ENCODE results near the gene ATP5ME.

DNA sequence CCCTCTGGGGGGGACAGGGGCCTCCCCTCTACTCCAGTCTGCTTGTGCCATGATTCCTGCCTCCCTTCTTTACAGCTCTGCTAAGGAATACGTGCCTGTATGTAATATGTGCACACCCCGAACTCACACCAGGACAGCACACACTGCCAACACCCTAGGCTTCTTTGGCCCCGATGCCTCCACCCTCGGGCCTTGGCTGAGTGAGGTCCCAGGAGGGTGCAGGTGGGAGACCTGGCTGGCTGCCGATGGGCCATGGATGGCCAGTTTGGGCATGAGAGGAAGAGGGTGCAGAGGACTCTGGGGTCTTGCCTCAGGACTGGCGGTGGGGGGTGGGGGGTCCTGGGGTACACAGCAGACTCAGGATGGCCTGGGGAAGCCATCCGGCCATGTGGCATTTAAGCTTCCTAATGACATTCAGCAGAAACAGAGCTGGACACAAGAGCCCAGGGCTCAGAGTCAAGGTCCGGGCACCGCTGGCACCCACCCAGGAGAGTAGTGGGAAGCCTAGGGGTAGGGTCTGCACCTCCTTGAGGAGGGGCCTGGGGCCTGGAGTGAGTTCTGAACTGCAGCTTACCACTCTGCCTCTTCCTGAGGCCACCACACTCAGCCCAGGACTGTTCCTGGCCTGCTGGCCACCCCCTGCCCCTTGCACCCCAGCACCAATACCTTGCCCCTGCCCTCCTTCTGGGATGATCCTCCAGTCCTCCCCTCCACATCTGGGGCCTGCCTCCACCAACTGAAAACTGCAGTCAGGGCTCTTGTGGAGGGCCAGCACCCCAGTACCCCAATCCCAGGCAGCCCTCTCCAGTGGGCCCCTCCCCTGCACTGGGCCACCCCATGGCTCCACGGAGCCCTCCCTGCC lies 29.5 kb upstream of the ATP5ME start:
- TF ChIP-seq ZNF562 (CRISPR knock-in tag; IDR thresholded peaks at IDR 0.05; ENCODE audit: borderline replicate concordance): no peak
- TF ChIP-seq TAF15 (IDR thresholded peaks at IDR 0.05; ENCODE audit: low read depth, low read length, poor library complexity, severe bottlenecking): no peak
- TF ChIP-seq HMGA1 (CRISPR knock-in tag; conservative IDR thresholded peaks at IDR 0.05): no peak
- TF ChIP-seq POLR2A (IDR thresholded peaks at IDR 0.05; ENCODE audit: insufficient read depth in 1 of 2, low read depth in 2 of 2, low read length in 2 of 2): no peak
- no peak for TF ChIP-seq CEBPG (CRISPR knock-in tag; IDR thresholded peaks at IDR 0.05)
- no peak for TF ChIP-seq RNF2 (conservative IDR thresholded peaks at IDR 0.05; ENCODE audit: low read depth)
- TF ChIP-seq, protein P1, sequence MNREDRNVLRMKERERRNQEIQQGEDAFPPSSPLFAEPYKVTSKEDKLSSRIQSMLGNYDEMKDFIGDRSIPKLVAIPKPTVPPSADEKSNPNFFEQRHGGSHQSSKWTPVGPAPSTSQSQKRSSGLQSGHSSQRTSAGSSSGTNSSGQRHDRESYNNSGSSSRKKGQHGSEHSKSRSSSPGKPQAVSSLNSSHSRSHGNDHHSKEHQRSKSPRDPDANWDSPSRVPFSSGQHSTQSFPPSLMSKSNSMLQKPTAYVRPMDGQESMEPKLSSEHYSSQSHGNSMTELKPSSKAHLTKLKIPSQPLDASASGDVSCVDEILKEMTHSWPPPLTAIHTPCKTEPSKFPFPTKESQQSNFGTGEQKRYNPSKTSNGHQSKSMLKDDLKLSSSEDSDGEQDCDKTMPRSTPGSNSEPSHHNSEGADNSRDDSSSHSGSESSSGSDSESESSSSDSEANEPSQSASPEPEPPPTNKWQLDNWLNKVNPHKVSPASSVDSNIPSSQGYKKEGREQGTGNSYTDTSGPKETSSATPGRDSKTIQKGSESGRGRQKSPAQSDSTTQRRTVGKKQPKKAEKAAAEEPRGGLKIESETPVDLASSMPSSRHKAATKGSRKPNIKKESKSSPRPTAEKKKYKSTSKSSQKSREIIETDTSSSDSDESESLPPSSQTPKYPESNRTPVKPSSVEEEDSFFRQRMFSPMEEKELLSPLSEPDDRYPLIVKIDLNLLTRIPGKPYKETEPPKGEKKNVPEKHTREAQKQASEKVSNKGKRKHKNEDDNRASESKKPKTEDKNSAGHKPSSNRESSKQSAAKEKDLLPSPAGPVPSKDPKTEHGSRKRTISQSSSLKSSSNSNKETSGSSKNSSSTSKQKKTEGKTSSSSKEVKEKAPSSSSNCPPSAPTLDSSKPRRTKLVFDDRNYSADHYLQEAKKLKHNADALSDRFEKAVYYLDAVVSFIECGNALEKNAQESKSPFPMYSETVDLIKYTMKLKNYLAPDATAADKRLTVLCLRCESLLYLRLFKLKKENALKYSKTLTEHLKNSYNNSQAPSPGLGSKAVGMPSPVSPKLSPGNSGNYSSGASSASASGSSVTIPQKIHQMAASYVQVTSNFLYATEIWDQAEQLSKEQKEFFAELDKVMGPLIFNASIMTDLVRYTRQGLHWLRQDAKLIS (CRISPR knock-in tag; IDR thresholded peaks at IDR 0.05): no peak
- no peak for TF ChIP-seq NR2F6 (IDR thresholded peaks at IDR 0.05)
- no peak for TF ChIP-seq NR2F6 (CRISPR knock-in tag; IDR thresholded peaks at IDR 0.05)
- TF ChIP-seq, protein P2, sequence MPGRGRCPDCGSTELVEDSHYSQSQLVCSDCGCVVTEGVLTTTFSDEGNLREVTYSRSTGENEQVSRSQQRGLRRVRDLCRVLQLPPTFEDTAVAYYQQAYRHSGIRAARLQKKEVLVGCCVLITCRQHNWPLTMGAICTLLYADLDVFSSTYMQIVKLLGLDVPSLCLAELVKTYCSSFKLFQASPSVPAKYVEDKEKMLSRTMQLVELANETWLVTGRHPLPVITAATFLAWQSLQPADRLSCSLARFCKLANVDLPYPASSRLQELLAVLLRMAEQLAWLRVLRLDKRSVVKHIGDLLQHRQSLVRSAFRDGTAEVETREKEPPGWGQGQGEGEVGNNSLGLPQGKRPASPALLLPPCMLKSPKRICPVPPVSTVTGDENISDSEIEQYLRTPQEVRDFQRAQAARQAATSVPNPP (CRISPR knock-in tag; IDR thresholded peaks at IDR 0.05): no peak

Data from HepG2 (cell line).